ENCODE data around the gene DGCR6L. TPM values are rescaled to one million over a fixed set of nuclear protein-coding genes. Genes with fewer than 3 reads are reported as not detected.
A peak's percentile ranks its signal among the peaks of the same experiment; 100 is the strongest.
"Not testable (repeated sequence)": the region's sequence is repeated elsewhere in the genome, so short reads cannot be mapped to it uniquely, and the experiment has no call there.

The DGCR6L gene
- polyA plus RNA-seq, 2 of the 4 experiments (the other 2 are of a cell fraction) = 17.9 to 26.1 TPM

DNA sequence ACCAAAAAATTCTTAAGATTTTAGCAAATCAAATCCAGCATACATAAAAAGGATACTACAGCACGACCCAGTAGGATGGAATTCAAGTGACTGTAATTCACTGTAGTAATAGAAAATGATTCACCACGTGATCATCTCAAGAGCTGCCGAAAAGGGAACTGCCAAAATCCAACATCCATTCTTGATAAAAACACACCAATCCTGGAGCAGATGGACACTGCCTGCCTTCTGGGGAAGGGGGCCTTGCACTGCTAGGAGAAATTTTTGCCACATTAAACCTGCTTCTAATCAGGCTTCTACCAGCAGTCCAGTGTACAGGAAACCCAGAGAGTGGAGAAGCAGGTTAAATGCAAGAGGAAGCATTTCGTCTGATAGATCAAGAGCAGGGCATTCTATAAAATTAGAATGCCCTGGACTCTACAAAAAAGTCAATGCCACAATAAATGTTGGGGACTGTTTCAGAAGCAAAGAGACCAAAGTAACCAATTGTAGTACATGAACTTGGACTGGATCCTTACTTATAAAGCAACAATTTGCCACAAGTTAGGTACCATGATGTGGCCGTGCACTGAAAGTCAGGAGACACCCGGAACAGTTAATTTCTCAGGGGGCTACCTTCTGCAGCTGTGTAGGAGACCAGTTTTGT lies 1.7 kb downstream of the DGCR6L start:
- ATAC-seq; POLR2A ChIA-PET; H3K9me3 ChIP-seq; H3K27ac ChIP-seq; H3K4me3 ChIP-seq; DNase-seq (ENCODE audit: low read depth in 1 of 2, low spot score in 1 of 2); FAIRE-seq: not testable (repeated sequence)
- Histone ChIP-seq H3K4me1 (peaks cover 14% of the 10 kb centered on the region), H3K4me2 (0 out of 3 replicates have a peak overlapping the region, but pooled peaks have one; percentile 8)
- 64% methylated on average over 6 of the region's 6 CpGs for WGBS (ENCODE audit: missing lambda C conversion rate)
- CTCF ChIA-PET = interaction anchor here (0.8 to 1.5 kb wide), 3 partner anchors 28 to 77 kb away, joined by 3 to 6 read pairs (median 3); no protein-coding TSS in a partner anchor

DNA sequence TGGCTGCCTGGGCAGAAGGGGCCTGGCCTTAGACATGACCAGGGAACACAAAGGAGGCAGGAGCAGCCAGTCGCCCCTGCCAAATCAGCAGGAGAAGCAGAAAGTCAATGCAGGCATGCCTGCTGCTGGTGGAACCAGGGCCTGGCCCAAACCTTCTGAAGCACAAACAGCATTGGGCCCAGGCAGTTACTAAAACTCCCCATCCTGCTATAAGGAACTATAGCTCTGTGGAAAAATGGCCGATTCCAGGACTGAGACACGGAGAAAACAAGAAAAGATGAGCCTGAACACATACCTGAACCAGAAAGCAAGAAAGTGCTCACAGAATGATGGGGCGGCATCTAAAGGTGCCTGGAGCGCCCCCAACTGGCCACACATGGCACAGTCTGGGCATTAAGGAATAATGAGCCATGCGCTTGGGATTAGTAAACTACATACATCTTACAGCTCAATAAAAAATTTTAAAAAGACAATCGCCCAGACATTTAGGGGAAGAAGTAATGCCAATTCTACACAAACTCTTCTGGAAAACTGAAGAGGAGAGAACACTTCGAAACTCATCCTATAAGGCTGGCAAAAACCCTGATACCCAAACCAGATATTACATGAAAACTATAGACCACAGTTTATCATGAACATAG lies 2.3 kb downstream of the DGCR6L start:
- H3K4me2 ChIP-seq; POLR2A ChIA-PET; FAIRE-seq; H3K9me3 ChIP-seq; DNase-seq (ENCODE audit: low read depth in 1 of 2, low spot score in 1 of 2); H3K27ac ChIP-seq; H3K4me3 ChIP-seq: not testable (repeated sequence)
- TF ChIP-seq, protein P1, sequence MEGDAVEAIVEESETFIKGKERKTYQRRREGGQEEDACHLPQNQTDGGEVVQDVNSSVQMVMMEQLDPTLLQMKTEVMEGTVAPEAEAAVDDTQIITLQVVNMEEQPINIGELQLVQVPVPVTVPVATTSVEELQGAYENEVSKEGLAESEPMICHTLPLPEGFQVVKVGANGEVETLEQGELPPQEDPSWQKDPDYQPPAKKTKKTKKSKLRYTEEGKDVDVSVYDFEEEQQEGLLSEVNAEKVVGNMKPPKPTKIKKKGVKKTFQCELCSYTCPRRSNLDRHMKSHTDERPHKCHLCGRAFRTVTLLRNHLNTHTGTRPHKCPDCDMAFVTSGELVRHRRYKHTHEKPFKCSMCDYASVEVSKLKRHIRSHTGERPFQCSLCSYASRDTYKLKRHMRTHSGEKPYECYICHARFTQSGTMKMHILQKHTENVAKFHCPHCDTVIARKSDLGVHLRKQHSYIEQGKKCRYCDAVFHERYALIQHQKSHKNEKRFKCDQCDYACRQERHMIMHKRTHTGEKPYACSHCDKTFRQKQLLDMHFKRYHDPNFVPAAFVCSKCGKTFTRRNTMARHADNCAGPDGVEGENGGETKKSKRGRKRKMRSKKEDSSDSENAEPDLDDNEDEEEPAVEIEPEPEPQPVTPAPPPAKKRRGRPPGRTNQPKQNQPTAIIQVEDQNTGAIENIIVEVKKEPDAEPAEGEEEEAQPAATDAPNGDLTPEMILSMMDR (IDR thresholded peaks at IDR 0.05) = peak; percentile 50
- H3K4me1 ChIP-seq = peaks cover 14% of the 10 kb centered on the region
- CTCF ChIA-PET = interaction anchor here (0.7 to 1.8 kb wide), 8 partner anchors 16 to 278 kb away, joined by 3 to 7 read pairs (median 4); no protein-coding TSS in a partner anchor
- ATAC-seq = 0 out of 6 replicates have a peak, but pooled peaks of 1 of the 2 experiments have one; percentile 23
- WGBS (ENCODE audit: missing lambda C conversion rate) = 25% methylated on average over 8 of the region's 8 CpGs

DNA sequence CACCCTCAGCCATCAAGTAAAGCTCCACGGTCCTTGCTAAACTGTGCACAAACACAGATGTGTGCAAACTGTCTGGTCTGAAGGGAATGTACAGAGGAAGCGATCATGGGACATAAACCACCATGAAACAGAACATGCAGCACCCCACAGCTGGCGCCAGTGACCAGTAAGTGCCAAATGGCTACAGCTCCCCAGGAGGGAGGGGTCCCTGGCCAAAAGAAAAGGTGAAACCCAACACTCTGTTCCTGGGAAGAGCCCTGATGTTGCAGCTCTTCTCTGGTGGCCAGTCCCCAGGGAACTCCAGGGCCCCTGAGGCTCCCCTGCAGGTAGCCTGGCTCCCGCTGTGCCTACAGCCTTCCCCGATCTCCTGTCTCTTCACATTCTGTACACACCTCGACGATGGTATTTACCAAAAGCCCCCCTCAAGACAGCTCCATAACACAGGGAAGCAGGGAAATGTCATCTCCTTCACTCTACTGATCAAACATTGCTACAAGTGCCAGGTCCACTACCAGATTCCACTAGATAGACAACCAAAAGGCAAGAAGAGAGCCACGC lies 2.9 kb downstream of the DGCR6L start:
- POLR2A ChIA-PET = no interaction called here
- FAIRE-seq (no peak), ATAC-seq (no peak), DNase-seq (ENCODE audit: low read depth in 1 of 2, low spot score in 1 of 2) (no peak)
- Histone ChIP-seq H3K4me1 (peaks cover 14% of the 10 kb centered on the region), H3K4me3 (no peak overlapping the region), H3K27ac (no peak overlapping the region), H3K4me2 (no peak overlapping the region), H3K9me3 (no peaks in the 10 kb centered on the region)
- CTCF ChIA-PET = interaction anchor here (0.7 to 1.8 kb wide), 10 partner anchors 11 to 279 kb away, joined by 3 to 7 read pairs (median 4); no protein-coding TSS in a partner anchor
- WGBS (ENCODE audit: missing lambda C conversion rate) = 88% methylated on average over 5 of the region's 8 CpGs
- TF ChIP-seq KDM1A (IDR thresholded peaks at IDR 0.05; ENCODE audit: low read depth) = no peak
- no peak for TF ChIP-seq HOXB13 (CRISPR knock-in tag; IDR thresholded peaks at IDR 0.05; ENCODE audit: low read depth)
- TF ChIP-seq CHD4 (IDR thresholded peaks at IDR 0.05; ENCODE audit: borderline replicate concordance) = no peak
- TF ChIP-seq CEBPB (IDR thresholded peaks at IDR 0.05) = no peak
- no peak for TF ChIP-seq RFX5 (IDR thresholded peaks at IDR 0.05)
- no peak for TF ChIP-seq EHMT2 (IDR thresholded peaks at IDR 0.05; ENCODE audit: low read depth)

- no peak for DNase-seq (ENCODE audit: low read depth in 1 of 2, low spot score in 1 of 2)
- Histone ChIP-seq H3K4me1 (peaks cover 13% of the 10 kb centered on the region), H3K27ac (no peak overlapping the region), H3K4me3 (no peak overlapping the region), H3K9me3 (no peaks in the 10 kb centered on the region), H3K4me2 (no peak overlapping the region)
- ATAC-seq = no peak
- ChIA-PET POLR2A (no interaction called here), CTCF (interaction anchor here (0.7 to 1.8 kb wide), 8 partner anchors 10 to 279 kb away, joined by 3 to 7 read pairs (median 4); no protein-coding TSS in a partner anchor)
- 100% methylated on average over 3 of the region's 12 CpGs for WGBS (ENCODE audit: missing lambda C conversion rate)
- TF ChIP-seq MYC (IDR thresholded peaks at IDR 0.05; ENCODE audit: borderline replicate concordance, low read length) (no peak), KDM5A (IDR thresholded peaks at IDR 0.05) (no peak), PBX3 (IDR thresholded peaks at IDR 0.05) (no peak), EHF (CRISPR knock-in tag; IDR thresholded peaks at IDR 0.05) (no peak)
- FAIRE-seq = no peak
Measured at GRCh38 chr22:20316217-20316843, 3.5 kb downstream of the DGCR6L start.
